ENCODE data around the gene PSAP. TPM values are rescaled to one million over a fixed set of nuclear protein-coding genes. Genes with fewer than 3 reads are reported as not detected.
"Not testable (repeated sequence)": the region's sequence is repeated elsewhere in the genome, so short reads cannot be mapped to it uniquely, and the experiment has no call there.

PSAP gene
- total and polyA plus RNA-seq, 4 donors: 496 to 1,828 (median 1,097) TPM

DNA sequence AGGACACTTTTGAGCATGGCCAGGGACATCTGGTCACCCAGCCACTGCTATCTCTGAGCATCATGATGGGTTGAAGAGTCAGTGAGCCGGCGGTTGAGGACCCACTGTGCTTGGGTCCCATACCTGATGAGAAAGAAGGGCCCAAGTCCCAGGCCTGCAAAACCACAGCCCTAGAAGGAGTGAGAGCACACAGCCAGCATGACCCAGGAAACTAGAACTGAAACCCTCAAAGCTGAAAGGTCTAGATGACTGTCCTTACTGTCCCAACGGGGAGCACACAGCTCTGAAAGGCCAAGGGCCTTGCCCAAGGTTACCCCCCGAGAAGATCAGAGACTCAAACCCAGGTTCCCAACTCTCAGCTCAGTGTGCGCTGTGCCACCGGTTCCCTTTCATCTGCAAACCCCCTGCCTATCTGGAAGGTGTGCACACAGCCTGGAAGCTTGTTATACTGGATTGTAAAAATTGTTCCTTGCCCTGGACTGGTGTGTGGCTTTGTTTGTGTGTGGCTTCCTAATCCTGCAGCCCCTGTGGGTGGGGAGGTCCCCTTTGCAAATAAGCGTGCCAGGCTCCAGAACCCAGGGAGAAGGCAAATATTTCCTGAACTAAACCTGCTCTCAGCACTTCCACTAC is 22.6 kb upstream of the PSAP start:
- no peaks in the 10 kb centered on the region for H3K36me3 ChIP-seq (ENCODE audit: control insufficient read depth in 4 of 4, insufficient read depth in 4 of 4, low read length in 4 of 4)
- ATAC-seq (ENCODE audit: insufficient read depth, low FRiP score) (no peak), DNase-seq (no peak)
- no peaks in the 10 kb centered on the region for H3K27me3 ChIP-seq (ENCODE audit: control insufficient read depth in 3 of 3, insufficient read depth in 3 of 3, low read length in 2 of 3)
- no peaks in the 10 kb centered on the region for H3K9me3 ChIP-seq (ENCODE audit: control insufficient read depth in 4 of 4, insufficient read depth in 3 of 4, low read length in 3 of 4)
- WGBS, 2 donors: 84 to 85% methylated on average over 7 of the region's 7 CpGs
- no peak overlapping the region for H3K27ac ChIP-seq (ENCODE audit: low read depth in 1 of 2, low read length in 1 of 2)
- H3K4me1 ChIP-seq (ENCODE audit: control insufficient read depth in 5 of 5, insufficient read depth in 5 of 5, low read length in 5 of 5): peaks cover 0 to under 1% (median 0%) of the 10 kb centered on the region in 5 donors
- no peak overlapping the region for H3K4me3 ChIP-seq
- TF ChIP-seq, protein P1, sequence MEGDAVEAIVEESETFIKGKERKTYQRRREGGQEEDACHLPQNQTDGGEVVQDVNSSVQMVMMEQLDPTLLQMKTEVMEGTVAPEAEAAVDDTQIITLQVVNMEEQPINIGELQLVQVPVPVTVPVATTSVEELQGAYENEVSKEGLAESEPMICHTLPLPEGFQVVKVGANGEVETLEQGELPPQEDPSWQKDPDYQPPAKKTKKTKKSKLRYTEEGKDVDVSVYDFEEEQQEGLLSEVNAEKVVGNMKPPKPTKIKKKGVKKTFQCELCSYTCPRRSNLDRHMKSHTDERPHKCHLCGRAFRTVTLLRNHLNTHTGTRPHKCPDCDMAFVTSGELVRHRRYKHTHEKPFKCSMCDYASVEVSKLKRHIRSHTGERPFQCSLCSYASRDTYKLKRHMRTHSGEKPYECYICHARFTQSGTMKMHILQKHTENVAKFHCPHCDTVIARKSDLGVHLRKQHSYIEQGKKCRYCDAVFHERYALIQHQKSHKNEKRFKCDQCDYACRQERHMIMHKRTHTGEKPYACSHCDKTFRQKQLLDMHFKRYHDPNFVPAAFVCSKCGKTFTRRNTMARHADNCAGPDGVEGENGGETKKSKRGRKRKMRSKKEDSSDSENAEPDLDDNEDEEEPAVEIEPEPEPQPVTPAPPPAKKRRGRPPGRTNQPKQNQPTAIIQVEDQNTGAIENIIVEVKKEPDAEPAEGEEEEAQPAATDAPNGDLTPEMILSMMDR (IDR thresholded peaks at IDR 0.05; ENCODE audit: control extremely low read depth, extremely low read depth): no peak
- H3K9ac ChIP-seq (ENCODE audit: insufficient read depth in 1 of 2, low read length in 2 of 2): no peak overlapping the region

DNA sequence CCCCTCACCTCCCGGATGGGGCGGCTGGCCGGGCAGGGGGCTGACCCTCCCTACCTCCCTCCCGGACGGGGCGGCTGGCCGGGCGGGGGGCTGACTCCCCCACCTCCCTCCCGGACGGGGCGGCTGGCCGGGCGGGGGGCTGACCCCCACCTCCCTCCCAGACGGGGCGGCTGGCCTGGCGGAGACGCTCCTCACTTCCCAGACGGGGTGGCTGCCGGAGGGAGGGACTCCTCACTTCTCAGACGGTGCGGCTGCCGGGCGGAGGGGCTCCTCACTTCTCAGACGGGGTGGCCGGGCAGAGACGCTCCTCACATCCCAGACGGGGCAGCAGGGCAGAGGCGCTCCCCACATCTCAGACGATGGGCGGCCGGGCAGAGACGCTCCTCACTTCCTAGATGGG is 18.6 kb upstream of the PSAP start:
- H3K9ac ChIP-seq (ENCODE audit: insufficient read depth in 1 of 2, low read length in 2 of 2); ATAC-seq (ENCODE audit: insufficient read depth, low FRiP score); H3K9me3 ChIP-seq (ENCODE audit: control insufficient read depth in 4 of 4, insufficient read depth in 3 of 4, low read length in 3 of 4); H3K4me3 ChIP-seq; DNase-seq; H3K27ac ChIP-seq (ENCODE audit: low read depth in 1 of 2, low read length in 1 of 2); H3K4me1 ChIP-seq (ENCODE audit: control insufficient read depth in 5 of 5, insufficient read depth in 5 of 5, low read length in 5 of 5); H3K27me3 ChIP-seq (ENCODE audit: control insufficient read depth in 3 of 3, insufficient read depth in 3 of 3, low read length in 2 of 3); H3K36me3 ChIP-seq (ENCODE audit: control insufficient read depth in 4 of 4, insufficient read depth in 4 of 4, low read length in 4 of 4): not testable (repeated sequence)
- 95 to 99% methylated on average over 11 to 32 of the region's 32 CpGs for WGBS, 2 donors

DNA sequence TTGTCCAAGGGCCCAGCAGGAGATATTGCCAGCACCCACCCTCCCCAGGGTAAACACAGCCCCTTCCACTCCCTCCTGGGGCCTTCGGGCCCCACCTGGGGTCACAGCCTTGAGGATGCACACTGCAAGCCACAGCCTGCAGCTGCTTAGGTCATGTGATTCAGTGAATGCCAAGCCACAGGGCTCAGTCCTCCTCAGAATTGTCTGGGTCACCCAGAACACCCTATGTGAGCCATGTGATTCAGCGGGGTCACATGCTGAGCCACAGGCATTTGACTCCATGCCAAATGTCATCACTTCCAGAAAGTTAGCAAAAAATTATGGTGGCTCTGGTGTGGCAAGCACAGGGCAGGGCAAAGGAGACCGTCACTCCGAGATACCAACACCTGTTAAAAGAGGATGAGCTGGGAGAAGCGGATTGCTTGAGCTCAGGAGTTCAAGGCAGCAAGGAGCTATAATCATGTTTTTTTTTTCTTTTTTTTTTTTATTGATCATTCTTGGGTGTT is 17.2 kb upstream of the PSAP start:
- Histone ChIP-seq H3K4me3 (no peak overlapping the region), H3K4me1 (ENCODE audit: control insufficient read depth in 5 of 5, insufficient read depth in 5 of 5, low read length in 5 of 5) (peaks cover 0 to 5% (median 0%) of the 10 kb centered on the region in 5 donors), H3K9ac (ENCODE audit: insufficient read depth in 1 of 2, low read length in 2 of 2) (no peak overlapping the region), H3K27me3 (ENCODE audit: control insufficient read depth in 3 of 3, insufficient read depth in 3 of 3, low read length in 2 of 3) (no peaks in the 10 kb centered on the region), H3K36me3 (ENCODE audit: control insufficient read depth in 4 of 4, insufficient read depth in 4 of 4, low read length in 4 of 4) (no peaks in the 10 kb centered on the region), H3K9me3 (ENCODE audit: control insufficient read depth in 4 of 4, insufficient read depth in 3 of 4, low read length in 3 of 4) (no peaks in the 10 kb centered on the region), H3K27ac (ENCODE audit: low read depth in 1 of 2, low read length in 1 of 2) (no peak overlapping the region)
- DNase-seq: no peak
- ATAC-seq (ENCODE audit: insufficient read depth, low FRiP score): peak; percentile 78
- TF ChIP-seq, protein P1 (IDR thresholded peaks at IDR 0.05; ENCODE audit: control extremely low read depth, extremely low read depth): no peak
- WGBS, 2 donors: 40 to 53% methylated on average over 5 of the region's 5 CpGs

DNA sequence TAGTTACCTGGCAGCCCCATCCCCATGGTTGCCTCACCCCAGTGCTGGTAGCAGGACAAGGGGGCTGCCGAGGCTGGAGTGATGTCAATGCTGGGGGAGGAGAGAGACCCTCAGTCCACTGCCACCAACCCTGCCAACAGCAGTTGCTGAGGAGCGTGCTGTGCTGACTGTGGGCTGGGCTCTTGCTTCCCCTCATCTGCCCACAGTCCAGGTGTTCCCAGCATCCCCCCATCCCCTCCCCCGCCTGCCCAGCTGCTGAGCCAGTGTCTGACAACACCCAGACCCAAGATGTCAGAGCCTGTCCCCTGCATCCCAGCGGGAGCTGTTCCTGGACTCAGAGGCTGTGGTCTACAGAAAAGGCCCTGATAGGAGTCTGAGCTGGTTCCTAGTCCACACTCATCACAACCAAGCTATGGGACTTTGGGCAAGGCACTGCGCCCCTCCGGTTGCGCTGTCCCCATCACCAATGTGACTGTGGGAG is 14.6 kb upstream of the PSAP start:
- H3K27ac ChIP-seq (ENCODE audit: low read depth in 1 of 2, low read length in 1 of 2): no peak overlapping the region
- TF ChIP-seq, protein P1 (IDR thresholded peaks at IDR 0.05; ENCODE audit: control extremely low read depth, extremely low read depth): no peak
- ATAC-seq (ENCODE audit: insufficient read depth, low FRiP score) (no peak), DNase-seq (no peak)
- no peaks in the 10 kb centered on the region for H3K27me3 ChIP-seq (ENCODE audit: control insufficient read depth in 3 of 3, insufficient read depth in 3 of 3, low read length in 2 of 3)
- no peaks in the 10 kb centered on the region for H3K9me3 ChIP-seq (ENCODE audit: control insufficient read depth in 4 of 4, insufficient read depth in 3 of 4, low read length in 3 of 4)
- H3K4me1 ChIP-seq (ENCODE audit: control insufficient read depth in 5 of 5, insufficient read depth in 5 of 5, low read length in 5 of 5): peaks cover 0 to 5% (median 5%) of the 10 kb centered on the region in 5 donors
- 88 to 90% methylated on average over 7 of the region's 7 CpGs for WGBS, 2 donors
- no peak overlapping the region for H3K9ac ChIP-seq (ENCODE audit: insufficient read depth in 1 of 2, low read length in 2 of 2)
- no peaks in the 10 kb centered on the region for H3K36me3 ChIP-seq (ENCODE audit: control insufficient read depth in 4 of 4, insufficient read depth in 4 of 4, low read length in 4 of 4)
- no peak overlapping the region for H3K4me3 ChIP-seq
